OCI-LY7 (cell line): ENCODE results near the gene HTR1E. TPM values are rescaled to one million over a fixed set of nuclear protein-coding genes. Genes with fewer than 3 reads are reported as not detected.

Experiments used
- small RNA-seq: library from RNA; depleted of rRNA; stranded (forward); fragments of <200 nt; gene quantifications from one replicate; pipeline ENCODE3, GENCODE V24; 2014
- total RNA-seq, 2 experiments: library from RNA; depleted of rRNA in 1 of 2; stranded (reverse); fragments of >200 nt in 1 of 2; shearing (Covaris generic) in 1 of 2; gene quantifications; 2 replicates each; pipeline ENCODE4 v1.2.3, GENCODE V29; 2014 to 2022

HTR1E gene
- total RNA-seq, 2 experiments from 2014 or later, result not detected

Small RNA genes lying within 50 kb of the gene (small RNA-seq; reads per million reads assigned to genes)
- gene AL157777.2, result not detected
- not detected for gene MTHFD2P2

Other genes with a start within 250 kb of the HTR1E start
- gene CGA, start 157.6 kb downstream of the HTR1E start, total RNA-seq (2014; rRNA removed; shearing (Covaris generic)), result not detected in 2 replicates
- gene CGA, start 157.6 kb downstream of the HTR1E start, total RNA-seq (2022), result not detected in 2 replicates
- gene ZNF292, start 218.0 kb downstream of the HTR1E start, total RNA-seq (2014; rRNA removed; shearing (Covaris generic)), result 17.5 and 18.7 TPM in 2 replicates
- 44.9 and 53.7 TPM in 2 replicates for gene ZNF292, start 218.0 kb downstream of the HTR1E start, total RNA-seq (2022)